ENCODE results near the gene SYT12. TPM values are rescaled to one million over a fixed set of nuclear protein-coding genes. Genes with fewer than 3 reads are reported as not detected.
"Not testable (repeated sequence)": the region's sequence is repeated elsewhere in the genome, so short reads cannot be mapped to it uniquely, and the experiment has no call there.

SYT12 gene
- total RNA-seq, 6 experiments from 2014 or later = 1.8 to 35.3 (median 14.2) TPM

DNA sequence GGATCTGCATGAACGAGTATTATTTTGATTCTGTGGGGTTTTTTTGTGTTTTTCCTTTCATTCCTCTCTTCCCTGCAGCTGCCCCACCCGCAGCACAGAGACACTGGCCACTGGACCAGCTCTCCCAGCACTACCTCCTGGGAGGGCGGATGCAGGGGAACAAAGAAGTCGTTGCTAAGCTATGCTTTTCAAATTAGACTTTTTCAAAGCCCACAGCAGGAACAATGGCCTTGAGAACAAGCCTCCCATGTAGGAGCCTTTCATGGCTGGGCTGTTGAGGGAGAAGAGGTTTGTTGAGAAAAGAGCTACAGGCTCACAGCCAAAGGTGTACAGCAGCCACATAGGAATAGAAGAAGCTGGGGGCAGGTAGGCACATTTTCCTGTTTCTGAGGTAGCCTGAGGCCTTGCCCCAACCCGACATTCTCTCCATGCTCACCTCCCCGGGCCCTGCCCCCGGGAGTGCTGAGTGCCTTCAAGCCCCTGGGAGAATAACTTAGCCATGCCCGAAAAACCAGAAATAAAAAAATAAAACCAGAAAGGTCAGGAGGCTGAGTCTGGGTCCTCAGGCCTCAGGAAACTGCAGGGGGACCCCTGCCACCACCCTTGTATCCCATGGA lies 20.5 kb upstream of the SYT12 start:
- no peaks in the 10 kb centered on the region for H3K36me3 ChIP-seq
- no peak overlapping the region for H3K4me3 ChIP-seq
- H3K27me3 ChIP-seq = no peaks in the 10 kb centered on the region
- no peaks in the 10 kb centered on the region for H3K9me3 ChIP-seq
- DNase-seq (no peak), ATAC-seq (peak in 1 of 4 donors; percentile 8)
- TF ChIP-seq CTCF (IDR thresholded peaks at IDR 0.05) = no peak
- TF ChIP-seq POLR2A (IDR thresholded peaks at IDR 0.05) = no peak
- H3K27ac ChIP-seq = peak overlapping the region in 1 of 3 donors; percentile 54
- H3K4me1 ChIP-seq = peaks cover 0 to 24% (median 11%) of the 10 kb centered on the region in 4 donors
- intact Hi-C loops (cut with DNase I) = no loop called here
- WGBS (ENCODE audit: insufficient coverage, low coverage, low lambda C conversion rate, missing lambda C conversion rate) = 74% methylated on average over 5 of the region's 8 CpGs

DNA sequence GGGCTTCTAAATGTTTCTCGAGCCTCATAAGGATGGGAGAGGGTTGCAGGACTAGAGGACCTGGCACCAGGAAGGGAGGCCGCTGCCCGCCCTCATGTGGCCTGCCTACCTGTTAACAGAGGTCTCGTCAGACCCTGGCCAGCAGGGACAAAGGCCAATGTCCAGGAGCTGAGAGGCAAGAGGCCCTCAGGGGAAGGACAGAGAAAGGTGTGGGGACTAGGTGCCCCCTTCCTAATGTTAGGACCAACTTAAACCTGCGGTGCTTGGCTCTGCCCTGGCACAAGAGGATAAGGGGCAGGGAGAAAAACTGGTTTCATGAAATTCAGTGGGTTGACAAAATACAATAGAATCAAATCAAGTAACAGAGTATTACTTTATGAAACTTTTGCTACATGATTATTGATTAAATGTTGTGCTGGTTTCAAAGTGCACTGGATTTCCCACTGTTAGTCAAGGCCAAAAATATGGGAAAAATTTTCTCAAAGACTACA lies 20.0 kb upstream of the SYT12 start:
- Histone ChIP-seq H3K36me3 (no peaks in the 10 kb centered on the region), H3K27me3 (no peaks in the 10 kb centered on the region), H3K27ac (peak overlapping the region in 2 of 3 donors; percentile 50 to 54), H3K9me3 (no peaks in the 10 kb centered on the region), H3K4me3 (no peak overlapping the region), H3K4me1 (peaks cover 0 to 24% (median 11%) of the 10 kb centered on the region in 4 donors)
- DNase-seq = peak; percentile 83 to 93 (median 91)
- intact Hi-C loops (cut with DNase I) = no loop called here
- peak; percentile 90 to 92 (median 92) for ATAC-seq
- TF ChIP-seq CTCF (IDR thresholded peaks at IDR 0.05) (peak in 2 of 4 donors; percentile 18 to 29), POLR2A (IDR thresholded peaks at IDR 0.05) (no peak)
- WGBS (ENCODE audit: insufficient coverage, low coverage, low lambda C conversion rate, missing lambda C conversion rate) = 23% methylated on average over 2 of the region's 5 CpGs

- DNase-seq; H3K9me3 ChIP-seq; H3K4me3 ChIP-seq; H3K27ac ChIP-seq; intact Hi-C loops (cut with DNase I); H3K36me3 ChIP-seq; ATAC-seq; H3K27me3 ChIP-seq: not testable (repeated sequence)
- peaks cover 0 to 24% (median 11%) of the 10 kb centered on the region in 4 donors for H3K4me1 ChIP-seq
- WGBS (ENCODE audit: insufficient coverage, low coverage, low lambda C conversion rate, missing lambda C conversion rate) = 96% methylated on average over 7 of the region's 8 CpGs
Observed at GRCh38 chr11:67005200-67005599, 17.7 kb upstream of the SYT12 start.

DNA sequence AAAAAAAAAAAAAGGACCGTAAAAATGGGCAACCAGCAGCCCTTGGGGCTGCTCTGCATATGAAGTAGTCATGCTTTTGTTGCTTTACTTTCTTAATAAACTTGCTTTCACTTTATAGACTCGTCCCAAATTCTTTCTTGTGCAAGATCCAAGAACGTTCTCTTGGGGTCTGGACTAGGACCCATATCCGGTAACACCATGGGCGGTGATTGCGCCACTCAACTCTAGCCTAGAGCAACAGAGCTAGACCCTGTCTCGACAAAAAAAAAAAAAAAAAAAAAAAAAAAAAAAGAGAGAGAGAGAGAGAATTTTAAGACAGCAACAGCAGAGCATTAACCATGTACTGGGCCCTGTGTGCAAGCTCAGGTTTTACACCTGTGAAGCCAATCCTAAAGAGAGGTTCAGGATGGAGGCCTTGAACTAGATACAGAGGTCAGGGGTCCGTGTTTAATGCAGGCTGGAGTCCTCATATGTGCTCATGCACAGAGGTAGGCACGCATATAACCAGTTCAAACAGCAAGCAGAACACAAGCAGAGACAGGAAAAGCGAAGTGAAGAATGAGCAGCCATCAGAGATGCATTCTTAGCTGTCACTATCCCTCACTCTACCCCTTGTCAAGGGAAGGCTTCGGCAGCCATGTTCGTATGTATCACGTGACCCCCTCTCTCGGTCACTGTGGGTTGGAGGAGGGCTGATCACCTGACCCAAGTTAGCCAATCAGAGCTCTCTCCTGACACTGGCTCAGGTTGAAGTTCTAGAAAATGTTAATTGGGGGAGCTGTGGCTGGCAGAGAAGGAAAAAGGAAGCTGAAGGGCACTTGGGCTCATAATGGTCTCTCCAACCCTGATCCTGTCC lies 16.7 kb upstream of the SYT12 start:
- Histone ChIP-seq H3K27me3 (no peaks in the 10 kb centered on the region), H3K4me1 (peaks cover 0 to 24% (median 11%) of the 10 kb centered on the region in 4 donors), H3K27ac (no peak overlapping the region), H3K9me3 (no peaks in the 10 kb centered on the region), H3K36me3 (no peaks in the 10 kb centered on the region), H3K4me3 (no peak overlapping the region)
- 78% methylated on average over 8 of the region's 14 CpGs for WGBS (ENCODE audit: insufficient coverage, low coverage, low lambda C conversion rate, missing lambda C conversion rate)
- intact Hi-C loops (cut with DNase I) = no loop called here
- ATAC-seq (no peak), DNase-seq (no peak)
- TF ChIP-seq CTCF (IDR thresholded peaks at IDR 0.05) = no peak
- no peak for TF ChIP-seq POLR2A (IDR thresholded peaks at IDR 0.05)

- no peak for ATAC-seq
Observed at GRCh38 chr11:67007126-67007525, 15.8 kb upstream of the SYT12 start.

More at GRCh38 chr11:67007126-67007525, 15.8 kb upstream of the SYT12 start:
- DNase-seq = no peak
- peaks cover 0 to 24% (median 11%) of the 10 kb centered on the region in 4 donors for H3K4me1 ChIP-seq
- TF ChIP-seq CTCF (IDR thresholded peaks at IDR 0.05) (no peak), POLR2A (IDR thresholded peaks at IDR 0.05) (no peak)
- no peak overlapping the region for H3K4me3 ChIP-seq
- 84% methylated on average over 2 of the region's 7 CpGs for WGBS (ENCODE audit: insufficient coverage, low coverage, low lambda C conversion rate, missing lambda C conversion rate)
- intact Hi-C loops (cut with DNase I) = no loop called here
- H3K27me3 ChIP-seq = no peaks in the 10 kb centered on the region
- H3K9me3 ChIP-seq = no peaks in the 10 kb centered on the region
- no peaks in the 10 kb centered on the region for H3K36me3 ChIP-seq
- H3K27ac ChIP-seq = no peak overlapping the region
